H9 (cell line): ENCODE measurements around the gene HPCAL1. TPM values are rescaled to one million over a fixed set of nuclear protein-coding genes. Genes with fewer than 3 reads are reported as not detected.

ENCODE experiments used
- DNase-seq: peaks from one replicate; pipeline ENCODE4 v3.0.0-alpha.2; 2017
- H2AFZ ChIP-seq: one replicate; pipeline ENCODE4 v1.6.1; 2013; ENCODE audit warnings: mild to moderate bottlenecking, low read length, control low read depth, moderate library complexity
- H2AK5ac ChIP-seq: 2 replicates; pipeline ENCODE4 v1.6.1; 2013; ENCODE audit warnings: low read length, control low read depth, mixed read lengths; ENCODE audit not compliant: insufficient read length
- H2BK120ac ChIP-seq: one replicate; pipeline ENCODE4 v1.6.1; 2013; ENCODE audit warnings: low read depth, mild to moderate bottlenecking, low read length, control low read depth, inconsistent platforms; ENCODE audit not compliant: poor library complexity, severe bottlenecking
- H2BK12ac ChIP-seq: 2 replicates; pipeline ENCODE4 v1.6.1; 2013; ENCODE audit warnings: low read length, control low read depth, mixed read lengths, low read depth; ENCODE audit not compliant: insufficient read length
- H2BK15ac ChIP-seq: 2 replicates; pipeline ENCODE4 v1.6.1; 2013; ENCODE audit warnings: low read depth, low read length, control low read depth
- H2BK20ac ChIP-seq: one replicate; pipeline ENCODE4 v1.6.1; 2013; ENCODE audit warnings: low read depth, mild to moderate bottlenecking, low read length, control low read depth, inconsistent platforms; ENCODE audit not compliant: poor library complexity, severe bottlenecking
- H2BK5ac ChIP-seq: 2 replicates; pipeline ENCODE4 v1.6.1; 2013; ENCODE audit warnings: low read length, control low read depth, mixed read lengths; ENCODE audit not compliant: insufficient read length
- H3K14ac ChIP-seq: 2 replicates; pipeline ENCODE4 v1.6.1; 2013; ENCODE audit warnings: low read length, control low read depth; ENCODE audit not compliant: insufficient read depth
- H3K18ac ChIP-seq: 2 replicates; pipeline ENCODE4 v1.6.1; 2013; ENCODE audit warnings: low read depth, mild to moderate bottlenecking, mixed read lengths, low read length, control low read depth; ENCODE audit not compliant: insufficient read length
- H3K23ac ChIP-seq: 2 replicates; pipeline ENCODE4 v1.6.1; 2013; ENCODE audit warnings: low read length, control low read depth, mixed read lengths, low read depth; ENCODE audit not compliant: insufficient read length
- H3K23me2 ChIP-seq: 2 replicates; pipeline ENCODE4 v1.6.1; 2013; ENCODE audit warnings: low read depth, mild to moderate bottlenecking, mixed read lengths, low read length, control low read depth; ENCODE audit not compliant: insufficient read length, poor library complexity, severe bottlenecking
- H3K27ac ChIP-seq: 2 replicates; pipeline ENCODE4 v1.5.1; 2013; ENCODE audit warnings: low read length, control low read depth, mixed read lengths, low read depth; ENCODE audit not compliant: insufficient read length
- H3K27me3 ChIP-seq: 2 replicates; pipeline ENCODE4 v1.6.1; 2013; ENCODE audit warnings: low read length, control low read depth, inconsistent platforms; ENCODE audit not compliant: insufficient read depth
- H3K4ac ChIP-seq: 2 replicates; pipeline ENCODE4 v1.6.1; 2013; ENCODE audit warnings: low read depth, mild to moderate bottlenecking, control low read depth, inconsistent platforms, low read length, moderate library complexity
- H3K4me1 ChIP-seq: 2 replicates; pipeline ENCODE4 v1.6.1; 2013; ENCODE audit warnings: low read length, control low read depth, inconsistent platforms; ENCODE audit not compliant: insufficient read depth
- H3K4me2 ChIP-seq: 2 replicates; pipeline ENCODE4 v1.6.1; 2013; ENCODE audit warnings: low read length, control low read depth, mixed read lengths; ENCODE audit not compliant: insufficient read length, insufficient read depth
- H3K56ac ChIP-seq: 2 replicates; pipeline ENCODE4 v1.6.1; 2013; ENCODE audit warnings: low read depth, mild to moderate bottlenecking, mixed read lengths, low read length, control low read depth; ENCODE audit not compliant: insufficient read length
- H3K79me1 ChIP-seq: 2 replicates; pipeline ENCODE4 v1.6.1; 2013; ENCODE audit warnings: low read depth, mild to moderate bottlenecking, moderate library complexity, low read length, control low read depth, inconsistent platforms; ENCODE audit not compliant: insufficient read depth, poor library complexity, severe bottlenecking
- H3K79me2 ChIP-seq: 2 replicates; pipeline ENCODE4 v1.6.1; 2013; ENCODE audit warnings: low read length, control low read depth, inconsistent platforms; ENCODE audit not compliant: insufficient read depth
- H3K9ac ChIP-seq: 2 replicates; pipeline ENCODE4 v1.6.1; 2013; ENCODE audit warnings: low read length, control low read depth, mixed read lengths; ENCODE audit not compliant: insufficient read length; ENCODE audit errors: extremely low read depth
- H3K9me3 ChIP-seq: one replicate; pipeline ENCODE4 v1.6.1; 2013; ENCODE audit warnings: low read depth, low read length, inconsistent platforms; ENCODE audit not compliant: control insufficient read depth
- H3T11ph ChIP-seq: one replicate; pipeline ENCODE4 v1.6.1; 2013; ENCODE audit warnings: mild to moderate bottlenecking, low read length, control low read depth, inconsistent platforms
- H4K20me1 ChIP-seq: one replicate; pipeline ENCODE4 v1.6.1; 2013; ENCODE audit not compliant: control insufficient read depth, insufficient read length, insufficient read depth
- H4K5ac ChIP-seq: 2 replicates; pipeline ENCODE4 v1.6.1; 2013; ENCODE audit warnings: low read depth, mild to moderate bottlenecking, mixed read lengths, low read length, control low read depth; ENCODE audit not compliant: insufficient read length
- H4K8ac ChIP-seq: replicated peaks from 2 replicates; pipeline ENCODE4 v1.6.1; 2013; ENCODE audit warnings: low read length, control low read depth, mixed read lengths, low read depth; ENCODE audit not compliant: insufficient read length
- H4K91ac ChIP-seq: 2 replicates; pipeline ENCODE4 v1.6.1; 2013; ENCODE audit warnings: low read depth, mild to moderate bottlenecking, moderate library complexity, mixed read lengths, low read length, control low read depth; ENCODE audit not compliant: insufficient read length
- H3K27ac Mint-ChIP-seq, 3 experiments: 2 replicates in 2 of 3; 3 replicates in 1 of 3; pipeline ENCODE4 v1.8.0; 2020 to 2021; ENCODE audit warnings: mixed read lengths in 3 of 3, mild to moderate bottlenecking in 1 of 3, moderate library complexity in 1 of 3
- H3K27me3 Mint-ChIP-seq: 2 replicates; pipeline ENCODE4 v1.8.0; 2021; ENCODE audit warnings: low read depth, mild to moderate bottlenecking, moderate library complexity, mixed read lengths
- H3K36me3 Mint-ChIP-seq, 3 experiments: 2 replicates in 2 of 3; 3 replicates in 1 of 3; pipeline ENCODE4 v1.8.0; 2020 to 2021; ENCODE audit warnings: low read depth in 3 of 3, mixed read lengths in 3 of 3; ENCODE audit not compliant: insufficient read depth in 1 of 3
- H3K4me1 Mint-ChIP-seq, 2 experiments: 2 replicates each; pipeline ENCODE4 v1.8.0; 2020; ENCODE audit warnings: mixed read lengths in 2 of 2
- H3K4me3 Mint-ChIP-seq, 2 experiments: 2 replicates in 1 of 2; 3 replicates in 1 of 2; pipeline ENCODE4 v1.8.0; 2020 to 2021; ENCODE audit warnings: mild to moderate bottlenecking in 2 of 2, mixed read lengths in 2 of 2, moderate library complexity in 1 of 2
- H3K9me3 Mint-ChIP-seq, 2 experiments: 2 replicates in 1 of 2; 3 replicates in 1 of 2; pipeline ENCODE4 v1.8.0; 2020; ENCODE audit warnings: mild to moderate bottlenecking in 2 of 2, mixed read lengths in 2 of 2, moderate library complexity in 1 of 2
- WGBS: extraction: QIAGEN DNeasy Blood & Tissue Kit; methylation state at CpG from one replicate; pipeline ENCODE4 v1.1.7; 2013; ENCODE audit warnings: missing lambda C conversion rate, low lambda C conversion rate, mixed read lengths; ENCODE audit not compliant: insufficient read length; ENCODE audit errors: extremely low coverage; 5-methylcytosine and 5-hydroxymethylcytosine counted together
- total RNA-seq: library from RNA; stranded (reverse); gene quantifications from 2 replicates; pipeline ENCODE4 v1.2.1, GENCODE V29; 2021
- TF ChIP-seq, protein P1 (sequence below): fragments of 200-600 bp; sonication (generic); conservative IDR thresholded peaks from 3 replicates; pipeline ENCODE4 v1.8.0; 2021; ENCODE audit warnings: antibody characterized with exemption, mild to moderate bottlenecking

The HPCAL1 gene
- total RNA-seq, 1 experiment from 2014 or later = 4.7 TPM

DNA sequence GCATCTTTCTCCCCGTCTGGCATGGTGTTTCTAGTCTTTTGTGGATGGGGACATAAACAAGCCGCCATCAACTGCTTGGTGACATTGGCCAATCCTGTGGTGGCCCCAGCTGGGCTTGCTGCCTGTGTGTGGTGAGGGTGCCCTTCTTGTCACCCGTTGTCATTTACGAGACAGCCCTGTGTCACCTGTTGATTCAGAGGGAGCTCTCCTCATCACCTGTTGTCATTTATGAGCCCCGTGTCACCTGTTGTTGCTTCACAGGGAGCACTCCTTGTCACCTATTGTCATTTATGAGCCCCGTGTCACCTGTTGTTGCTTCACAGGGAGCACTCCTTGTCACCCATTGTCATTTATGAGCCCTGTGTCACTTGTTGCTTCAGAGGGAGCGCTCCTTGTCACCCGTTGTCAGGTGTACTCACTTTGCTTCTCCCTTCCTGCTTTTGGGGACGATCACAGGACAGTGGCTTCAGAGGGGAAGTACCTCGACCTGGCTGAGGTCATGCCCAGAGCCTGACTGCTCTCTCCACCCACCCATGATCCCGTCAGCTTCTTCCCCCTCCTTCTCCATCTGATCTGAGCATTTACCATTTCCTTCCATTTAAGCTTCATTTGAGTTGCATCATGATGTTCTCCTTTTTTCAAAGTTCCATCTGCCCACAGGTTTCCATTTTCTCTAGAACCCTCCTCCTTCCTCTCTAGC, 29.1 kb downstream of the HPCAL1 start:
- no peaks in the 10 kb centered on the region for H3K23me2 ChIP-seq
- peaks cover 5 to 11% (median 5%) of the 10 kb centered on the region in 3 experiments; a peak in 5 of 7 replicates for H3K36me3 Mint-ChIP-seq
- H3K27ac ChIP-seq = no peak overlapping the region
- no peak overlapping the region; the same call in 1 of the 2 replicates for H3K14ac ChIP-seq
- H2BK15ac ChIP-seq = no peak overlapping the region
- H4K5ac ChIP-seq = no peak overlapping the region
- no peak overlapping the region for H2BK5ac ChIP-seq
- no peaks in the 10 kb centered on the region for H3K27me3 ChIP-seq
- H3K79me2 ChIP-seq = no peaks in the 10 kb centered on the region
- no peak overlapping the region for H3K56ac ChIP-seq
- TF ChIP-seq, protein P1, sequence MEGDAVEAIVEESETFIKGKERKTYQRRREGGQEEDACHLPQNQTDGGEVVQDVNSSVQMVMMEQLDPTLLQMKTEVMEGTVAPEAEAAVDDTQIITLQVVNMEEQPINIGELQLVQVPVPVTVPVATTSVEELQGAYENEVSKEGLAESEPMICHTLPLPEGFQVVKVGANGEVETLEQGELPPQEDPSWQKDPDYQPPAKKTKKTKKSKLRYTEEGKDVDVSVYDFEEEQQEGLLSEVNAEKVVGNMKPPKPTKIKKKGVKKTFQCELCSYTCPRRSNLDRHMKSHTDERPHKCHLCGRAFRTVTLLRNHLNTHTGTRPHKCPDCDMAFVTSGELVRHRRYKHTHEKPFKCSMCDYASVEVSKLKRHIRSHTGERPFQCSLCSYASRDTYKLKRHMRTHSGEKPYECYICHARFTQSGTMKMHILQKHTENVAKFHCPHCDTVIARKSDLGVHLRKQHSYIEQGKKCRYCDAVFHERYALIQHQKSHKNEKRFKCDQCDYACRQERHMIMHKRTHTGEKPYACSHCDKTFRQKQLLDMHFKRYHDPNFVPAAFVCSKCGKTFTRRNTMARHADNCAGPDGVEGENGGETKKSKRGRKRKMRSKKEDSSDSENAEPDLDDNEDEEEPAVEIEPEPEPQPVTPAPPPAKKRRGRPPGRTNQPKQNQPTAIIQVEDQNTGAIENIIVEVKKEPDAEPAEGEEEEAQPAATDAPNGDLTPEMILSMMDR = no peak
- H2BK120ac ChIP-seq = no peak overlapping the region
- no peak overlapping the region for H3K4me2 ChIP-seq
- peak overlapping the region; percentile 42 for H4K91ac ChIP-seq
- H4K8ac ChIP-seq = no peak overlapping the region
- H3K27ac Mint-ChIP-seq = peak overlapping the region in 1 of 3 experiments; percentile 11; a peak in 2 of 7 replicates
- no peaks in the 10 kb centered on the region for H3K79me1 ChIP-seq
- peaks cover 12% of the 10 kb centered on the region; the same call in 1 of the 2 replicates for H3K4me1 ChIP-seq
- H2BK20ac ChIP-seq = no peak overlapping the region
- H3K9me3 Mint-ChIP-seq = peaks cover 10 to 12% of the 10 kb centered on the region in 2 experiments; a peak in 3 of 5 replicates
- H2AFZ ChIP-seq = no peak overlapping the region
- H3K4me3 Mint-ChIP-seq = peak overlapping the region in 1 of 2 experiments; percentile 4; a peak in 2 of 5 replicates
- H3T11ph ChIP-seq = no peak overlapping the region
- H2BK12ac ChIP-seq = no peak overlapping the region
- H3K23ac ChIP-seq = no peak overlapping the region
- no peak overlapping the region for H3K4ac ChIP-seq
- no peaks in the 10 kb centered on the region for H4K20me1 ChIP-seq
- H3K27me3 Mint-ChIP-seq = no peaks in the 10 kb centered on the region
- H3K18ac ChIP-seq = no peak overlapping the region
- no peak for DNase-seq
- WGBS = no CpG with 5 or more reads among the region's 11 CpGs
- H3K9ac ChIP-seq = no peak overlapping the region
- H2AK5ac ChIP-seq = no peak overlapping the region
- H3K9me3 ChIP-seq = no peaks in the 10 kb centered on the region
- H3K4me1 Mint-ChIP-seq = peaks cover 51 to 60% of the 10 kb centered on the region in 2 experiments
